ENCODE results near the gene PDE4D. TPM values are rescaled to one million over a fixed set of nuclear protein-coding genes. Genes with fewer than 3 reads are reported as not detected.

The PDE4D gene
- total RNA-seq, result 44.8 TPM

GRCh38 chr5:59893429-59894227 is at the start of gene PDE4D:
Gene PDE4D (minus strand): TSS chr5:59893726.
- Histone ChIP-seq H3K9me3 (no peaks in the 10 kb centered on the region), H3K27me3 (no peaks in the 10 kb centered on the region), H3K36me3 (no peaks in the 10 kb centered on the region), H3K4me3 (peak within 1 kb of the TSS; percentile 49 to 62), H3K4me1 (peaks cover 0 to 7% of the 10 kb centered on the region in 2 donors), H3K27ac (no peak within 1 kb of the TSS)
- intact Hi-C loops (cut with DNase I), result no loop called here
- TF ChIP-seq CTCF (IDR thresholded peaks at IDR 0.05), result peak in 2 of 3 experiments; percentile 4 to 15
- peak in 1 of 2 donors; percentile 82 for DNase-seq (ENCODE audit: low spot score in 2 of 2)

- TF ChIP-seq CTCF (IDR thresholded peaks at IDR 0.05), result no peak
- H3K27ac ChIP-seq, result no peak overlapping the region
- no peak for DNase-seq (ENCODE audit: low spot score in 2 of 2)
- H3K27me3 ChIP-seq, result no peaks in the 10 kb centered on the region
- no peaks in the 10 kb centered on the region for H3K9me3 ChIP-seq
- intact Hi-C loops (cut with DNase I), result no loop called here
- H3K36me3 ChIP-seq, result no peaks in the 10 kb centered on the region
- H3K4me1 ChIP-seq, result no peaks in the 10 kb centered on the region
- no peak overlapping the region for H3K4me3 ChIP-seq
Observed at GRCh38 chr5:59937633-59938032, 44.1 kb upstream of the PDE4D start.

- Histone ChIP-seq H3K9me3 (no peaks in the 10 kb centered on the region), H3K27ac (no peak overlapping the region), H3K4me3 (no peak overlapping the region), H3K4me1 (no peaks in the 10 kb centered on the region), H3K36me3 (no peaks in the 10 kb centered on the region), H3K27me3 (no peaks in the 10 kb centered on the region)
- TF ChIP-seq CTCF (IDR thresholded peaks at IDR 0.05), result no peak
- intact Hi-C loops (cut with DNase I), result no loop called here
- DNase-seq (ENCODE audit: low spot score in 2 of 2), result no peak
Observed at GRCh38 chr5:59923465-59923864, 29.9 kb upstream of the PDE4D start.

GRCh38 chr5:59922220-59922619 is 28.7 kb upstream of the PDE4D start:
- Histone ChIP-seq H3K27me3 (no peaks in the 10 kb centered on the region), H3K4me3 (no peak overlapping the region), H3K4me1 (no peaks in the 10 kb centered on the region), H3K36me3 (no peaks in the 10 kb centered on the region), H3K27ac (no peak overlapping the region), H3K9me3 (no peaks in the 10 kb centered on the region)
- intact Hi-C loops (cut with DNase I), result no loop called here
- DNase-seq (ENCODE audit: low spot score in 2 of 2), result no peak
- TF ChIP-seq CTCF (IDR thresholded peaks at IDR 0.05), result no peak

- no peak for DNase-seq (ENCODE audit: low spot score in 2 of 2)
- Histone ChIP-seq H3K36me3 (no peaks in the 10 kb centered on the region), H3K4me3 (no peak overlapping the region), H3K27ac (no peak overlapping the region), H3K9me3 (no peaks in the 10 kb centered on the region), H3K4me1 (no peaks in the 10 kb centered on the region), H3K27me3 (no peaks in the 10 kb centered on the region)
- intact Hi-C loops (cut with DNase I), result no loop called here
- no peak for TF ChIP-seq CTCF (IDR thresholded peaks at IDR 0.05)
Observed at GRCh38 chr5:59921816-59922215, 28.3 kb upstream of the PDE4D start.
